Heart right ventricle (tissue), 16 donors: ENCODE measurements around the gene ZNF710. TPM values are rescaled to one million over a fixed set of nuclear protein-coding genes. Genes with fewer than 3 reads are reported as not detected.

Experiments
- ATAC-seq, 8 donors: fragments of 200-7000 bp; cut with Tn5 transposase; one replicate each; pipeline ENCODE4 v1.9.1; 2020; ENCODE audit warnings: mild to moderate bottlenecking in 8 of 8, moderate library complexity in 8 of 8, moderate number of reproducible peaks in 1 of 8
- DNase-seq, 2 donors: peaks; one replicate each; pipeline ENCODE4 v3.0.0-alpha.2; 2020
- H3K27ac ChIP-seq, 10 donors: fragments of 200-600 bp; sonication (generic) in 2 of 10; one replicate each; pipeline versions ENCODE4 v1.5.0 to v1.8.0; 2020 to 2022; ENCODE audit warnings: mild to moderate bottlenecking in 3 of 10
- H3K27me3 ChIP-seq, 7 donors: fragments of 200-600 bp; one replicate each; pipeline ENCODE4 v1.8.0; 2021 to 2022; ENCODE audit warnings: mild to moderate bottlenecking in 2 of 7
- H3K36me3 ChIP-seq, 9 donors: fragments of 200-600 bp; sonication (generic) in 1 of 9; one replicate each; pipeline versions ENCODE4 v1.5.0 to v1.8.0; 2020 to 2022; ENCODE audit warnings: mild to moderate bottlenecking in 2 of 9
- H3K4me1 ChIP-seq, 9 donors: fragments of 200-600 bp; sonication (generic) in 1 of 9; one replicate each; pipeline versions ENCODE4 v1.5.0 to v1.8.0; 2020 to 2022; ENCODE audit warnings: mild to moderate bottlenecking in 4 of 9
- H3K4me3 ChIP-seq, 10 donors: fragments of 200-600 bp; sonication (generic) in 2 of 10; one replicate each; pipeline versions ENCODE4 v1.5.0 to v1.8.0; 2020 to 2022; ENCODE audit warnings: mild to moderate bottlenecking in 7 of 10, moderate library complexity in 2 of 10
- H3K9me3 ChIP-seq, 11 donors: fragments of 200-600 bp in 10 of 11; sonication (generic) in 2 of 11; one replicate each; pipeline versions ENCODE4 v1.5.0 to v1.8.0; 2013 to 2022; ENCODE audit warnings: mild to moderate bottlenecking in 2 of 11, control low read depth in 1 of 11, moderate library complexity in 1 of 11
- WGBS, 2 donors: extraction: QIAGEN DNeasy Blood & Tissue Kit; methylation state at CpG; one replicate each; pipeline ENCODE4 v1.1.7; 2013; ENCODE audit warnings: inconsistent platforms in 1 of 2; 5-methylcytosine and 5-hydroxymethylcytosine counted together
- intact Hi-C, 10 donors: fragments of 100-400 bp; cut with DNase I; formaldehyde crosslinking; loops; one replicate each; pipeline versions ENCODE4 v1.11.1 to v1.14.2; 2022
- polyA plus RNA-seq, 2 donors: library from polyadenylated mRNA; stranded (reverse); fragments of 200-250 nt; gene quantifications; one replicate each; pipeline ENCODE4 v1.2.3, GENCODE V29; 2013
- total RNA-seq, 10 donors: library from RNA; stranded (reverse); fragmentation: NEBNext Ultra II Directional in 3 of 10; extraction: Animal tissue kit (Norgen Biotek cat#: 25700) in 3 of 10; gene quantifications; one replicate each; pipeline versions ENCODE4 v1.2.1 to v1.2.4, GENCODE V29; 2021 to 2023
- TF ChIP-seq, protein P1 (sequence below), 9 donors: fragments of 200-600 bp; sonication (generic) in 2 of 9; IDR thresholded peaks; one replicate each; pipeline versions ENCODE4 v1.5.0 to v1.8.0; 2021 to 2022; ENCODE audit warnings: antibody characterized with exemption in 9 of 9, mild to moderate bottlenecking in 5 of 9, moderate library complexity in 1 of 9
- donor health status: Arrhythmogenic right ventricular cardiomyopathy.
- donor health status: ischemic (EF 13 %, LVEDD 7.1; RV severe dilation, severe dysfunction).
- donor health status: healthy with polysubstance abuse.
- donor health status: DM: no; HTN: yes; CAD: no.
- donor health status: DM: no; HTN: no; CAD: no.
- donor health status: ischemic (EF 25% LVEDD 6.9; RV normal size, moderate dysfunction).
- donor health status: ischemic (EF 25% LVEDD 5.7; RV mildly dilated, moderate dysfunction).
- donor health status: healthy.
- donor health status: DM: yes; HTN: yes; CAD: no.
- donor health status: Ischemic cardiomyopathy.
- donor health status: ischemic (EF 35%, LVEDD 5.7; RV mildly dilated, moderate dysfunction).
- donor health status: nonischemic (EF 11% LVEDD 7.7; RV severe dilation, severe dysfunction).
- donor health status: DM: yes; HTN: yes; CAD: no.
- donor health status: PGD.
- donor health status: ischemic (EF 29% LVEDD 5.4; RV normal size, mild dysfunction).
- donor health status: nonischemic (EF 23%, LVEDD 6.1; RV moderate dilation, normal function).

ZNF710 gene
- total and polyA plus RNA-seq, 12 donors, result 2.8 to 19.8 (median 3.9) TPM

DNA sequence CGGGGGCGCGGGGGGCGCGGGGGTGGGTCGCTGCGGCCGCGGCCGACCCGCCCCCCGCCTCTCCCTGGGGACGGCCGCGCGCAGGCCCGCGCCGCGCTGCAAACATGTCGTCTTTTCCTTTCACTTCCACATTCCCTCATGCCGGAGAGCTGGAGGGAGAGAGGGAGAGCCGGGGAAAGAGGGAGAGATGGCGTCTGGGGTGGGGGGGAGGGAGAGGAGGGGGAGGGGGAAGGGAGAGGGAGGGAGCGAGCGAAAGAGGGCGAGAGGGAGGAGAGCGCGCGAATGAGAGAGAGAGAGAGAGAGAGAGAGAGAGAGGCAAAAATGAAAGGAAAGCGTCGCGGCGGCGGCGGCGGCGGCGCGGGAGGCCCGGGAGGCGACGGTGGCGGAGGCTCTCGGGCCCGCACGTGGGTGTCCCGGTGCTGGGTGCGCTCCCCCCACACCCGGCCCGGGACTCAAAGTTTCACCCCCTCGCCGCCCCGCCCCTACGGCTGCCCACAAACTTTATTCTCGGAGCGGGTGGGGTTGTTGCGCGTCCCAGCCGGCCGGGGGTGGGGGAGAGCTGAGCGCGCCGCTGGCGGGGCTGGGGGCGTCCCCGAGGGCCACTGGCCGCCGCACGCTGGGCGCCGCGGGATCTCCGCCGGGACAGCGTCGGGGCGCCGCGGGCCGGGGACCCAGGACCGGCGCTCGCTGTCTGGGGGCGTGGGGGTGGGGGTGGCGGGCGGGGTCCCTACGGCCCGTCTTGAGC lies 731 bp downstream of the ZNF710 start:
- DNase-seq, result peak; percentile 59 to 62
- intact Hi-C loops, result loop anchor here in 8 of 10 donors (5.0 to 10.0 kb wide), 4 partner anchors 63 to 110 kb away; partner anchors contain the start of genes AP3S2 (in 3 of the 8) and ARPIN (in 1 of the 8)
- Histone ChIP-seq H3K4me3 (peak overlapping the region; percentile 54 to 90 (median 84)), H3K9me3 (no peaks in the 10 kb centered on the region), H3K36me3 (no peaks in the 10 kb centered on the region), H3K4me1 (peaks cover 11 to 67% (median 59%) of the 10 kb centered on the region in 9 donors), H3K27ac (peak overlapping the region; percentile 44 to 97 (median 88)), H3K27me3 (no peaks in the 10 kb centered on the region)
- WGBS, 2 donors, result 1% methylated on average over 55 to 83 of the region's 89 CpGs
- peak; percentile 16 to 57 (median 38) for ATAC-seq
- TF ChIP-seq, protein P1, sequence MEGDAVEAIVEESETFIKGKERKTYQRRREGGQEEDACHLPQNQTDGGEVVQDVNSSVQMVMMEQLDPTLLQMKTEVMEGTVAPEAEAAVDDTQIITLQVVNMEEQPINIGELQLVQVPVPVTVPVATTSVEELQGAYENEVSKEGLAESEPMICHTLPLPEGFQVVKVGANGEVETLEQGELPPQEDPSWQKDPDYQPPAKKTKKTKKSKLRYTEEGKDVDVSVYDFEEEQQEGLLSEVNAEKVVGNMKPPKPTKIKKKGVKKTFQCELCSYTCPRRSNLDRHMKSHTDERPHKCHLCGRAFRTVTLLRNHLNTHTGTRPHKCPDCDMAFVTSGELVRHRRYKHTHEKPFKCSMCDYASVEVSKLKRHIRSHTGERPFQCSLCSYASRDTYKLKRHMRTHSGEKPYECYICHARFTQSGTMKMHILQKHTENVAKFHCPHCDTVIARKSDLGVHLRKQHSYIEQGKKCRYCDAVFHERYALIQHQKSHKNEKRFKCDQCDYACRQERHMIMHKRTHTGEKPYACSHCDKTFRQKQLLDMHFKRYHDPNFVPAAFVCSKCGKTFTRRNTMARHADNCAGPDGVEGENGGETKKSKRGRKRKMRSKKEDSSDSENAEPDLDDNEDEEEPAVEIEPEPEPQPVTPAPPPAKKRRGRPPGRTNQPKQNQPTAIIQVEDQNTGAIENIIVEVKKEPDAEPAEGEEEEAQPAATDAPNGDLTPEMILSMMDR (IDR thresholded peaks at IDR 0.05), result no peak

DNA sequence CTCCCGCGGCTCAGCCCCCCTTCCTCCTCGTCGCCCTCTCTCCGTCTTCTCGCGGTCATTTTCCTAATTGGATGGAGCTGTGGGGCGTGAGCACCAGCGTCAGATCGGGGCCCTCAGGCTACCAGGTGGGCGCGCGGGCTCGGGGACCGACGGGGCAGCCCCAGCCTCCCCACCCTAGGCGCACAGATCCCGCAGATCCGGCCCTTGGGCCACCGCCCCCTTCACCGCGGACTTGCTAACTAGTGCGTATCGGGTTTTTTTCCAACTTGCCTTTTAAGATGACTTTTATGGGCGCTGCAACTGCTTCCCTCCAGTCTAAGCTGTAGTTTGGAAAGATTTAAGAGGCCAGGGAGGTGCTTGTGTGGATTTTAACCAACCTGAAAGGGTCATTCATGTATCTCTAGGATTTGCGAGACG lies 1.3 kb downstream of the ZNF710 start:
- Histone ChIP-seq H3K4me3 (peak overlapping the region; percentile 54 to 90 (median 84)), H3K36me3 (no peaks in the 10 kb centered on the region), H3K9me3 (no peaks in the 10 kb centered on the region), H3K27ac (peak overlapping the region; percentile 44 to 97 (median 88)), H3K4me1 (peaks cover 11 to 73% (median 59%) of the 10 kb centered on the region in 9 donors), H3K27me3 (no peaks in the 10 kb centered on the region)
- DNase-seq (peak; percentile 47 to 53), ATAC-seq (peak; percentile 12 to 36 (median 28))
- intact Hi-C loops, result loop anchor here in 8 of 10 donors (5.0 to 10.0 kb wide), 4 partner anchors 62 to 110 kb away; partner anchors contain the start of genes AP3S2 (in 3 of the 8) and ARPIN (in 1 of the 8)
- WGBS, 2 donors, result 4 to 5% methylated on average over 27 of the region's 27 CpGs
- TF ChIP-seq, protein P1 (IDR thresholded peaks at IDR 0.05), result no peak

DNA sequence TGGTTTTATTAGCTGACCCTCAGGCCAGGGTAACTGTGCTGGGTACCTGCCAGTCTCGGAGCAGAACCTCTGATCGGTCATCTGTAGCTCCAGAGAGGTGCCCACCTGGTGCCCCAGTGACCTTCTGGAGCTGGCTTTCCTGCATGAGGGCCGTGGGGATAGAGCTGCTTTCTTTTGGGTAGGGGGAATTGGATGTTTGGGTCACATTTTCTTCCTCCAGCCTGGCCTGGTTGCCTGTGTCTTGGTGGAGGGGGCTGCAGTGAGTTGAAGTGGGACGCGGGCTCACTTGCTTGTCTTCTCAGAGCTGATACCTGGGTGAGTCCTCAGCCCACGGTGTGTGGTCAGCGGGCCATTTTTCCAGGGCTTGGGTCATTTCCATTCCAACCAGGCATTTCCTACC lies 2.6 kb downstream of the ZNF710 start:
- WGBS, 2 donors, result 87 to 91% methylated on average over 7 of the region's 7 CpGs
- H3K27me3 ChIP-seq, result no peaks in the 10 kb centered on the region
- H3K27ac ChIP-seq, result peak overlapping the region in 8 of 10 donors; percentile 38 to 97 (median 90)
- H3K4me3 ChIP-seq, result peak overlapping the region in 5 of 10 donors; percentile 1 to 86 (median 22)
- H3K9me3 ChIP-seq, result no peaks in the 10 kb centered on the region
- ATAC-seq, result no peak
- intact Hi-C loops, result loop anchor here in 8 of 10 donors (5.0 to 10.0 kb wide), 4 partner anchors 61 to 111 kb away; partner anchors contain the start of genes AP3S2 (in 3 of the 8) and ARPIN (in 1 of the 8)
- peaks cover 11 to 85% (median 59%) of the 10 kb centered on the region in 9 donors for H3K4me1 ChIP-seq
- H3K36me3 ChIP-seq, result no peaks in the 10 kb centered on the region
- TF ChIP-seq, protein P1 (IDR thresholded peaks at IDR 0.05), result no peak
- DNase-seq, result no peak

DNA sequence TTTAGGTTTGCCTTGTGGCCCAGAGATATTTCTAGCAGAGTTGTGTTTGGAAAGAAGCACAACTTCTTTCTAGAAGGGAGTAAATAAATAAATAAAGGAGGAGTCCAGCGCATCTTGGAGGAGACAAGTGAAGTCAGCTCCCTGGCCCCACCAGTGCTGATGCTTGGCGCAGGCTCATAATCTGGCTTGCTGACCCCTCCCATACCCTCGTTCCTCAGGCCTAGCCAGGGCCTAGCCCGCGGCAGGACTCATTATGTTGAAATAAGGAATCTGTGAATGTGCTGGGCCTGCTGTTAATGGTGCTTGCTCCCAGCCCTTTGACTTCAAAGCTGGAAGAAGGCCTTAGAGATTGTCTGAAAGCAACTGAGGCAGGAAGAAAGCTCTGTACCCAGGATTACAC lies 3.1 kb downstream of the ZNF710 start:
- intact Hi-C loops, result loop anchor here in 8 of 10 donors (5.0 to 10.0 kb wide), 4 partner anchors 61 to 112 kb away; partner anchors contain the start of genes AP3S2 (in 3 of the 8) and ARPIN (in 1 of the 8)
- H3K9me3 ChIP-seq, result no peaks in the 10 kb centered on the region
- H3K4me1 ChIP-seq, result peaks cover 11 to 85% (median 57%) of the 10 kb centered on the region in 9 donors
- H3K36me3 ChIP-seq, result no peaks in the 10 kb centered on the region
- H3K27ac ChIP-seq, result peak overlapping the region in 8 of 10 donors; percentile 38 to 97 (median 90)
- TF ChIP-seq, protein P1 (IDR thresholded peaks at IDR 0.05), result no peak
- peak overlapping the region in 4 of 10 donors; percentile 1 to 83 (median 20) for H3K4me3 ChIP-seq
- DNase-seq, result peak in 1 of 2 donors; percentile 32
- H3K27me3 ChIP-seq, result no peaks in the 10 kb centered on the region
- 62 to 76% methylated on average over 5 of the region's 5 CpGs for WGBS, 2 donors
- no peak for ATAC-seq
